Uterus (tissue), 4 donors: ENCODE measurements around the gene CHRM4. TPM values are rescaled to one million over a fixed set of nuclear protein-coding genes. Genes with fewer than 3 reads are reported as not detected.

ENCODE experiments used
- DNase-seq, 2 donors: peaks; one replicate each; pipeline ENCODE4 v3.0.0-alpha.2; 2019 to 2020
- H3K27ac ChIP-seq, 2 donors: fragments of 200-600 bp; sonication (generic); 1 replicate in 1 of 2; 2 replicates in 1 of 2; pipeline ENCODE4 v1.5.1; 2016 to 2018
- H3K27me3 ChIP-seq, 2 donors: fragments of 200-600 bp; sonication (generic); one replicate each; pipeline ENCODE4 v1.5.1; 2018 to 2019; ENCODE audit warnings: control low read depth in 1 of 2
- H3K36me3 ChIP-seq, 2 donors: fragments of 200-600 bp; sonication (generic); one replicate each; pipeline ENCODE4 v1.5.1; 2019; ENCODE audit warnings: control low read depth in 1 of 2
- H3K4me1 ChIP-seq, 2 donors: fragments of 200-600 bp; sonication (generic); one replicate each; pipeline ENCODE4 v1.5.1; 2018 to 2019; ENCODE audit warnings: control low read depth in 1 of 2
- H3K4me3 ChIP-seq, 2 donors: fragments of 200-600 bp; sonication (generic); 1 replicate in 1 of 2; 2 replicates in 1 of 2; pipeline ENCODE4 v1.5.1; 2018 to 2019; ENCODE audit warnings: mild to moderate bottlenecking in 1 of 2
- H3K9me3 ChIP-seq, 2 donors: fragments of 200-600 bp; sonication (generic); one replicate each; pipeline ENCODE4 v1.5.1; 2019; ENCODE audit warnings: control low read depth in 1 of 2
- CTCF ChIP-seq, 4 experiments: fragments of 200-600 bp in 2 of 4; fragments of 450-650 bp in 2 of 4; sonication (generic) in 2 of 4; IDR thresholded peaks; one replicate each; pipeline ENCODE4 v1.5.1; 2016 to 2019; ENCODE audit warnings: antibody characterized with exemption in 4 of 4, mild to moderate bottlenecking in 2 of 4, moderate library complexity in 1 of 4
- POLR2A ChIP-seq, 2 donors: fragments of 450-650 bp; IDR thresholded peaks; one replicate each; pipeline ENCODE4 v1.6.1; 2016; ENCODE audit warnings: antibody characterized with exemption in 2 of 2, mild to moderate bottlenecking in 1 of 2, moderate library complexity in 1 of 2
- intact Hi-C: fragments of 100-400 bp; cut with DNase I; formaldehyde crosslinking; loops from one replicate; pipeline ENCODE4 v1.15.1; 2023; ENCODE audit warnings: low total_unique reads
- total RNA-seq, 4 donors: library from RNA; depleted of rRNA in 3 of 4; stranded (reverse); fragments of >200 nt in 3 of 4; gene quantifications; one replicate each; pipeline versions ENCODE4 v1.1.0 to v1.2.4, GENCODE V29; 2014 to 2023
- donor health status: DM: yes; HTN: yes; CAD: no.

Gene CHRM4
- total RNA-seq = under 1 TPM in 2 of 4 donors, not detected in 2; 0.14 to 0.67 TPM

- Histone ChIP-seq H3K4me3 (no peak within 1 kb of the TSS), H3K27me3 (peaks cover 19 to 22% of the 10 kb centered on the region in 2 donors), H3K9me3 (no peaks in the 10 kb centered on the region), H3K4me1 (peaks cover 0 to 33% of the 10 kb centered on the region in 2 donors), H3K36me3 (no peaks in the 10 kb centered on the region), H3K27ac (no peak within 1 kb of the TSS)
- TF ChIP-seq CTCF (IDR thresholded peaks at IDR 0.05) (peak in 1 of 4 experiments; percentile 19), POLR2A (IDR thresholded peaks at IDR 0.05) (no peak)
- no peak for DNase-seq
- intact Hi-C loops = loop anchor here (5.0 kb wide), 1 partner anchor 156 kb away; no protein-coding TSS in a partner anchor
These were observed at the start of gene CHRM4 for GRCh38 chr11:46391578-46392420. Gene CHRM4, minus strand, starts transcription at chr11:46391776. Its CDS starts 5,219 bp downstream, at chr11:46386557.

DNA sequence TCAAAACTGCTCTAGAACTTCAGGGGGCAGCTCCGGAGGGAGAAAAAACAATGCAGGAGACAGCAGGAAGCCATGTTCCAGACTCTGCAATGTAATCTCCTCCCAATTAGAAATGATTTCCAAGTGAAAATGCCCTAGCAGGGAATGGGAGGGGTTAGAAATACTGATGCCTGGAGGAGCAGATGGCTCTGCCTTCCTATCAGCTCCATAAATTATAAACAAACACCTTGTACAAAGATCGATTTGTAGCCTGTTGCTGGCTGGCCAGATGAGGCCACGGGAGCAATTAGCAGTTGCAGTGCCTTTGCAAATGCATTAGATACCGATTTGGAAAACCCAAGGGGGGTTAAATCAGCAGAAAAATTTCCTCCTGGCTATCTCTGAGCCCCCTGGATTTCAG lies 46.6 kb upstream of the CHRM4 start:
- H3K36me3 ChIP-seq = no peaks in the 10 kb centered on the region
- DNase-seq = no peak
- H3K27me3 ChIP-seq = no peaks in the 10 kb centered on the region
- H3K4me1 ChIP-seq = no peaks in the 10 kb centered on the region
- no peak overlapping the region for H3K27ac ChIP-seq
- TF ChIP-seq POLR2A (IDR thresholded peaks at IDR 0.05) = no peak
- TF ChIP-seq CTCF (IDR thresholded peaks at IDR 0.05) = no peak
- H3K9me3 ChIP-seq = no peaks in the 10 kb centered on the region
- no peak overlapping the region for H3K4me3 ChIP-seq
- intact Hi-C loops = no loop called here

GRCh38 chr11:46437122-46437689 lies 45.6 kb upstream of the CHRM4 start:
- no peaks in the 10 kb centered on the region for H3K9me3 ChIP-seq
- H3K27ac ChIP-seq = no peak overlapping the region
- H3K27me3 ChIP-seq = no peaks in the 10 kb centered on the region
- H3K4me1 ChIP-seq = no peaks in the 10 kb centered on the region
- DNase-seq = no peak
- H3K4me3 ChIP-seq = no peak overlapping the region
- intact Hi-C loops = no loop called here
- no peak for TF ChIP-seq CTCF (IDR thresholded peaks at IDR 0.05)
- no peak for TF ChIP-seq POLR2A (IDR thresholded peaks at IDR 0.05)
- H3K36me3 ChIP-seq = no peaks in the 10 kb centered on the region

GRCh38 chr11:46436113-46436512 lies 44.5 kb upstream of the CHRM4 start:
- Histone ChIP-seq H3K4me1 (no peaks in the 10 kb centered on the region), H3K4me3 (no peak overlapping the region), H3K36me3 (no peaks in the 10 kb centered on the region), H3K27me3 (no peaks in the 10 kb centered on the region), H3K27ac (no peak overlapping the region), H3K9me3 (no peaks in the 10 kb centered on the region)
- no peak for TF ChIP-seq CTCF (IDR thresholded peaks at IDR 0.05)
- no peak for TF ChIP-seq POLR2A (IDR thresholded peaks at IDR 0.05)
- DNase-seq = no peak
- intact Hi-C loops = no loop called here

GRCh38 chr11:46435679-46436078 lies 44.1 kb upstream of the CHRM4 start:
- intact Hi-C loops = no loop called here
- H3K36me3 ChIP-seq = no peaks in the 10 kb centered on the region
- H3K9me3 ChIP-seq = no peaks in the 10 kb centered on the region
- TF ChIP-seq POLR2A (IDR thresholded peaks at IDR 0.05) (no peak), CTCF (IDR thresholded peaks at IDR 0.05) (no peak)
- H3K4me1 ChIP-seq = no peaks in the 10 kb centered on the region
- H3K4me3 ChIP-seq = no peak overlapping the region
- no peaks in the 10 kb centered on the region for H3K27me3 ChIP-seq
- no peak for DNase-seq
- H3K27ac ChIP-seq = no peak overlapping the region
